Measurements from ENCODE around the gene GSDME.

DNA sequence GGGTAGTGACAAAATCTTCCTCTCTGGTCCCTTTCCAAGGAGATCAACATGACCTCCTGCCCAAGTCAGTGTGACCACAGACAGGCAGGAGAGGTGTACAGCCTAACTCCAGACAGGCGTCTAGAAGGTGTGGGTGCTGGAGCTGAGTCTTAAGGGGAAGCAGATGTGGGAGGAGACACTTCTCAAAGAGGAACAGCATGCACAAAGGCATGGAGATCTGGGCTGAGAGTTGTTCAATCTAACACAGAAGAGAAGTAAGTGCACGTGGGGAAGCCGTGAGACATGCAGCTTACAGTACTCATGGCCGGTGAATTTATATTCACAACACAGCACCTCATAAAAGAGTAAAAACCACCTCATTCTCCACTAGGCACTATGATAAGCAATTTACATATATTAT is 23.8 kb upstream of the GSDME start:
- TF ChIP-seq, protein P1, sequence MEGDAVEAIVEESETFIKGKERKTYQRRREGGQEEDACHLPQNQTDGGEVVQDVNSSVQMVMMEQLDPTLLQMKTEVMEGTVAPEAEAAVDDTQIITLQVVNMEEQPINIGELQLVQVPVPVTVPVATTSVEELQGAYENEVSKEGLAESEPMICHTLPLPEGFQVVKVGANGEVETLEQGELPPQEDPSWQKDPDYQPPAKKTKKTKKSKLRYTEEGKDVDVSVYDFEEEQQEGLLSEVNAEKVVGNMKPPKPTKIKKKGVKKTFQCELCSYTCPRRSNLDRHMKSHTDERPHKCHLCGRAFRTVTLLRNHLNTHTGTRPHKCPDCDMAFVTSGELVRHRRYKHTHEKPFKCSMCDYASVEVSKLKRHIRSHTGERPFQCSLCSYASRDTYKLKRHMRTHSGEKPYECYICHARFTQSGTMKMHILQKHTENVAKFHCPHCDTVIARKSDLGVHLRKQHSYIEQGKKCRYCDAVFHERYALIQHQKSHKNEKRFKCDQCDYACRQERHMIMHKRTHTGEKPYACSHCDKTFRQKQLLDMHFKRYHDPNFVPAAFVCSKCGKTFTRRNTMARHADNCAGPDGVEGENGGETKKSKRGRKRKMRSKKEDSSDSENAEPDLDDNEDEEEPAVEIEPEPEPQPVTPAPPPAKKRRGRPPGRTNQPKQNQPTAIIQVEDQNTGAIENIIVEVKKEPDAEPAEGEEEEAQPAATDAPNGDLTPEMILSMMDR (IDR thresholded peaks at IDR 0.05): no peak
- TF ChIP-seq POLR2A (IDR thresholded peaks at IDR 0.05): no peak
